Mesothelial cell of epicardium (in vitro differentiated cells): ENCODE data around the gene OXSR1. TPM values are rescaled to one million over a fixed set of nuclear protein-coding genes. Genes with fewer than 3 reads are reported as not detected.

Experiments
- DNase-seq, 2 experiments: peaks; one replicate each; pipeline ENCODE4 v3.0.0; 2021; ENCODE audit warnings: low spot score in 2 of 2; ENCODE audit not compliant: unreplicated experiment in 2 of 2
- H3K27ac Mint-ChIP-seq: 2 replicates; pipeline ENCODE4 v1.8.0; 2021; ENCODE audit warnings: mixed read lengths
- H3K27me3 Mint-ChIP-seq: 2 replicates; pipeline ENCODE4 v1.8.0; 2021; ENCODE audit warnings: low read depth, mixed read lengths
- H3K36me3 Mint-ChIP-seq: 2 replicates; pipeline ENCODE4 v1.8.0; 2021; ENCODE audit warnings: mixed read lengths
- H3K4me1 Mint-ChIP-seq: 2 replicates; pipeline ENCODE4 v1.8.0; 2021; ENCODE audit warnings: mixed read lengths
- H3K4me3 Mint-ChIP-seq: 2 replicates; pipeline ENCODE4 v1.8.0; 2021; ENCODE audit warnings: mild to moderate bottlenecking, moderate library complexity, mixed read lengths
- H3K9me3 Mint-ChIP-seq: 2 replicates; pipeline ENCODE4 v1.8.0; 2021; ENCODE audit warnings: mixed read lengths
- total RNA-seq: library from RNA; stranded (reverse); gene quantifications from 3 replicates; pipeline ENCODE4 v1.2.1, GENCODE V29; 2021
- TF ChIP-seq, protein P1 (sequence below): fragments of 200-600 bp; sonication (generic); IDR thresholded peaks from one replicate; pipeline ENCODE4 v1.5.0; 2021; ENCODE audit warnings: antibody characterized with exemption; ENCODE audit not compliant: unreplicated experiment

OXSR1 gene
- total RNA-seq, 1 donor from 2014 or later: 42.6 TPM

DNA sequence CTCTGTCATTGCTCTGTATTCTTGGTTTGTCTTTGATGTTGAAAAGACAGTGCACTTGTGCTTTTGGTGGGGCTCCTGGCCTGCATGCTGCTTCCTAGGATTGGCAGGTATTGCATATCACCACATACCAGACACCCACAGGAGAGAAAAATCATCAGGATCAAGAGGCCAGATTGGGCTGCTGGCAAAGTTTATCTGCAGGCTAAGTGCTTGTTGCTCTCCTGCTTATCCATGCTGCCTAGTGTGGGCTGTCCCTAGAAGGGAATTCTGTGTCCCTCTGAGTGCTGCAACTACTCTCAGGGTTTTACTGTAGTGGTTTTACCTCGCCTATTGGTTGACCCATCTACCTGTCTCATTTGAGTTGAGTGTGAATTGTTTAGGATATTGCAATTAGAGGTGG lies 99.4 kb downstream of the OXSR1 start:
- no peak overlapping the region for H3K4me3 Mint-ChIP-seq
- TF ChIP-seq, protein P1, sequence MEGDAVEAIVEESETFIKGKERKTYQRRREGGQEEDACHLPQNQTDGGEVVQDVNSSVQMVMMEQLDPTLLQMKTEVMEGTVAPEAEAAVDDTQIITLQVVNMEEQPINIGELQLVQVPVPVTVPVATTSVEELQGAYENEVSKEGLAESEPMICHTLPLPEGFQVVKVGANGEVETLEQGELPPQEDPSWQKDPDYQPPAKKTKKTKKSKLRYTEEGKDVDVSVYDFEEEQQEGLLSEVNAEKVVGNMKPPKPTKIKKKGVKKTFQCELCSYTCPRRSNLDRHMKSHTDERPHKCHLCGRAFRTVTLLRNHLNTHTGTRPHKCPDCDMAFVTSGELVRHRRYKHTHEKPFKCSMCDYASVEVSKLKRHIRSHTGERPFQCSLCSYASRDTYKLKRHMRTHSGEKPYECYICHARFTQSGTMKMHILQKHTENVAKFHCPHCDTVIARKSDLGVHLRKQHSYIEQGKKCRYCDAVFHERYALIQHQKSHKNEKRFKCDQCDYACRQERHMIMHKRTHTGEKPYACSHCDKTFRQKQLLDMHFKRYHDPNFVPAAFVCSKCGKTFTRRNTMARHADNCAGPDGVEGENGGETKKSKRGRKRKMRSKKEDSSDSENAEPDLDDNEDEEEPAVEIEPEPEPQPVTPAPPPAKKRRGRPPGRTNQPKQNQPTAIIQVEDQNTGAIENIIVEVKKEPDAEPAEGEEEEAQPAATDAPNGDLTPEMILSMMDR: no peak
- no peaks in the 10 kb centered on the region for H3K27me3 Mint-ChIP-seq
- DNase-seq: no peak
- no peak overlapping the region for H3K27ac Mint-ChIP-seq
- peaks cover 7% of the 10 kb centered on the region for H3K9me3 Mint-ChIP-seq
- H3K36me3 Mint-ChIP-seq: peaks cover 11% of the 10 kb centered on the region
- H3K4me1 Mint-ChIP-seq: no peaks in the 10 kb centered on the region

DNA sequence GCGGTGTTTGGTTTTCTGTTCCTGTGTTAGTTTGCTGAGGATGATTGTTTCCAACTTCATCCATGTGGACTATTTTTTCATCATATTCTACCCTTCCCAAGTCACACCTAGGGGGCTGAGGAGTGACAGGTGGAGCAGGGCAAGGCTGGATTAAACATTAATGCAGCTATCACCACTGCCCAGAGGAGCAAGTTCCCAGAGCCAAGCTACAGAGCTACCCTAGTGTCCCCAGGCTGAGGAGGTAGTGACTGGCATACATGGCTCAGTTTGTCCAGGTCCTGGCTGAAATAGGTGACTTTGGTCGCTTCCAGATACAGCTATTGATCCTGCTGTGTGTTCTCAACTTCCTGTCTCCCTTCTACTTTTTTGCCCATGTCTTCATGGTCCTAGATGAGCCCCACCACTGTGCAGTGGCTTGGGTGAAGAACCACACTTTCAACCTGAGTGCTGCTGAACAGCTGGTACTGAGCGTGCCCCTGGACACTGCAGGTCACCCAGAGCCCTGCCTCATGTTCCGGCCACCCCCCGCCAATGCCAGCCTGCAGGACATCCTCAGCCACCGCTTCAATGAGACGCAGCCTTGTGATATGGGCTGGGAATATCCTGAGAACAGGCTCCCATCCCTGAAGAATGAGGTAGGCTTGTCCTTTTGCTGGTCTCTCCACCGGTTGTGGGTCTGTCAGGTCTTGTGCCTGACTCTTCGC lies 100.4 kb downstream of the OXSR1 start, which contains the start of gene SLC22A13:
TSS of gene SLC22A13 (plus strand) at position 209 of the 704 bp plus-strand sequence. CDS start at position 258, 49 bp downstream.
- no peak for DNase-seq
- Mint-ChIP-seq H3K36me3 (peaks cover 9% of the 10 kb centered on the region), H3K4me1 (peaks cover 1% of the 10 kb centered on the region), H3K4me3 (no peak within 1 kb of the TSS), H3K27ac (no peak within 1 kb of the TSS), H3K9me3 (peaks cover 7% of the 10 kb centered on the region), H3K27me3 (no peaks in the 10 kb centered on the region)
- TF ChIP-seq, protein P1: no peak

DNA sequence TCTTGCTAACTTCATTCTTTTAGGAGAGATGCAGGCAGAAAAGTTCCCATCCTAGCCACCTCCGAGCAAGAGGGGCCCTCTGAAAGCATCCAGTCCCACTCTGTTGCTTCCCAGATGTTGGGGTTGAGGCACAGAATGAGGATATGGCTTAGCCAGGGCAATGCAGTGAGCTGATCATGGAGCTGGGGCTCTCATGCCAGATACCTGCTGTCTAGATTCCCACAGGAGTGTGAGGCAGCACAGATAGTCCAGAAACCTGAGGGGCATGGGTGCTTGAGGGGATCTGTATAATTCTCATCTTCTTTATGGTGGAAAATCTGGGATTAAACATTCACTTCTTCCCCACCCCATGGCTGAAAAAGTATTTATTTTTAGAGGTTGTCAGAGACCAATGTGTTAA lies 101.5 kb downstream of the OXSR1 start:
- no peak for DNase-seq
- TF ChIP-seq, protein P1: no peak
- peaks cover 2% of the 10 kb centered on the region for H3K36me3 Mint-ChIP-seq
- no peaks in the 10 kb centered on the region for H3K27me3 Mint-ChIP-seq
- peaks cover 3% of the 10 kb centered on the region for H3K4me1 Mint-ChIP-seq
- peaks cover 2% of the 10 kb centered on the region for H3K9me3 Mint-ChIP-seq
- H3K4me3 Mint-ChIP-seq: no peak overlapping the region
- H3K27ac Mint-ChIP-seq: no peak overlapping the region

DNA sequence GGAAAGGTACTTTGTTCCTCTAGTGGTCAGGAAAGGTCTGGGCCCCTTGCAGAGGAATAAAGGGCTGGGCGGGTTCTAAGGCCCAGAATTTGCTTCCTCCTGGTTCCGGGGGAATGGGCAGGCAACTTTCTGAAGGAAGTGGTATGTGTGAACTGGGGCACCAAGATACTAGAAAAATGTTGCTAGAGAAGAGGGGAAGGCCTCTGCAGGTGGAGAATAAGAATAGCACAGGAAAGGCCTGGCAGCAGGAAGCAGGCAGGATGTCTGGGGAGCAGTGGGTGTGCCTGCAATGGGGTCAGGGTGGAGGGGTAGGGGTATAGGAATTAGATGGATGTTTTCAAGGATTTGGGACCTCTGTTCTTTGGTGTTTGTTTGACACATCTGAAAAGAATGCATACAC lies 102.3 kb downstream of the OXSR1 start:
- no peak overlapping the region for H3K4me3 Mint-ChIP-seq
- no peak overlapping the region for H3K27ac Mint-ChIP-seq
- no peaks in the 10 kb centered on the region for H3K9me3 Mint-ChIP-seq
- peaks cover 3% of the 10 kb centered on the region for H3K4me1 Mint-ChIP-seq
- H3K36me3 Mint-ChIP-seq: no peaks in the 10 kb centered on the region
- no peaks in the 10 kb centered on the region for H3K27me3 Mint-ChIP-seq
- TF ChIP-seq, protein P1: no peak
- DNase-seq: no peak

DNA sequence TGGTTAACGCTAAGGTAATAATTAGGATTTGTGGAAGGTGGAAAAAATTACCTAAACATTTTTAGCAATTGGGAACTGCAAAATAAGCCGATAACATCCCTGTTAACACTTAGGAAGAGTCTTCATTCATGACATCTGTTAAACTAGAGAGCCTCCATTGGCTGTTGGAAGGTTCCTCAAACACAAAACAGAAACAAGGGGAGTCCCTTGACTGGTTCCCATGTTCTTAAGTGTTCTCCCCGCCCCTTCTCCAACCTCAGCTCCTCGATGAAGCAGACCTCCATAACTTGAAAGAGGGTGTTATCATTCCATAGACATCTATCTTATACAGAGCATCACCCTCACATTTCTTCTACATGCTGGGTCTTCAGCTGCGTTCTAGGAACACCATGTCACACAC lies 102.8 kb downstream of the OXSR1 start:
- H3K9me3 Mint-ChIP-seq: no peaks in the 10 kb centered on the region
- TF ChIP-seq, protein P1: no peak
- no peak for DNase-seq
- H3K36me3 Mint-ChIP-seq: no peaks in the 10 kb centered on the region
- H3K27me3 Mint-ChIP-seq: no peaks in the 10 kb centered on the region
- H3K4me1 Mint-ChIP-seq: peaks cover 3% of the 10 kb centered on the region
- no peak overlapping the region for H3K4me3 Mint-ChIP-seq
- H3K27ac Mint-ChIP-seq: no peak overlapping the region
